Measurements from ENCODE around the gene SSH2.
"Not testable (repeated sequence)": the region's sequence is repeated elsewhere in the genome, so short reads cannot be mapped to it uniquely, and the experiment has no call there.

SSH2 gene

GRCh38 chr17:29683481-29683880 lies 246.5 kb downstream of the SSH2 start:
- Histone ChIP-seq H3K4me1 (ENCODE audit: insufficient read depth, low read length) (no peaks in the 10 kb centered on the region), H3K4me3 (ENCODE audit: low read length) (no peak overlapping the region), H3K36me3 (ENCODE audit: insufficient read depth, low read length) (peaks cover 4% of the 10 kb centered on the region), H3K9me3 (ENCODE audit: low read length) (no peaks in the 10 kb centered on the region), H3K27me3 (ENCODE audit: insufficient read depth, low read length) (no peaks in the 10 kb centered on the region), H2AFZ (ENCODE audit: low read depth, low read length) (no peak overlapping the region)

- Histone ChIP-seq H3K4me3 (ENCODE audit: low read length) (no peak overlapping the region), H2AFZ (ENCODE audit: low read depth, low read length) (no peak overlapping the region), H3K36me3 (ENCODE audit: insufficient read depth, low read length) (peaks cover 4% of the 10 kb centered on the region), H3K9me3 (ENCODE audit: low read length) (no peaks in the 10 kb centered on the region), H3K27me3 (ENCODE audit: insufficient read depth, low read length) (no peaks in the 10 kb centered on the region), H3K4me1 (ENCODE audit: insufficient read depth, low read length) (no peaks in the 10 kb centered on the region)
These were observed 247.0 kb downstream of the SSH2 start for GRCh38 chr17:29682987-29683386.

- H3K4me3 ChIP-seq (ENCODE audit: low read length), result no peak overlapping the region
- H3K9me3 ChIP-seq (ENCODE audit: low read length), result no peaks in the 10 kb centered on the region
- no peak overlapping the region for H2AFZ ChIP-seq (ENCODE audit: low read depth, low read length)
- H3K4me1 ChIP-seq (ENCODE audit: insufficient read depth, low read length), result no peaks in the 10 kb centered on the region
- H3K36me3 ChIP-seq (ENCODE audit: insufficient read depth, low read length), result peaks cover 6% of the 10 kb centered on the region
- no peaks in the 10 kb centered on the region for H3K27me3 ChIP-seq (ENCODE audit: insufficient read depth, low read length)
These were observed 248.0 kb downstream of the SSH2 start for GRCh38 chr17:29682054-29682453.

- Histone ChIP-seq H3K27me3 (ENCODE audit: insufficient read depth, low read length) (no peaks in the 10 kb centered on the region), H3K9me3 (ENCODE audit: low read length) (no peaks in the 10 kb centered on the region), H2AFZ (ENCODE audit: low read depth, low read length) (no peak overlapping the region), H3K36me3 (ENCODE audit: insufficient read depth, low read length) (peaks cover 6% of the 10 kb centered on the region), H3K4me3 (ENCODE audit: low read length) (no peak overlapping the region), H3K4me1 (ENCODE audit: insufficient read depth, low read length) (no peaks in the 10 kb centered on the region)
These were observed 252.2 kb downstream of the SSH2 start for GRCh38 chr17:29677824-29678223.

- peaks cover 6% of the 10 kb centered on the region for H3K36me3 ChIP-seq (ENCODE audit: insufficient read depth, low read length)
- no peaks in the 10 kb centered on the region for H3K4me1 ChIP-seq (ENCODE audit: insufficient read depth, low read length)
- no peaks in the 10 kb centered on the region for H3K27me3 ChIP-seq (ENCODE audit: insufficient read depth, low read length)
- H3K4me3 ChIP-seq (ENCODE audit: low read length), result no peak overlapping the region
- H3K9me3 ChIP-seq (ENCODE audit: low read length), result no peaks in the 10 kb centered on the region
- H2AFZ ChIP-seq (ENCODE audit: low read depth, low read length), result no peak overlapping the region
These were observed 252.7 kb downstream of the SSH2 start for GRCh38 chr17:29677221-29677791.

GRCh38 chr17:29675961-29676360 lies 254.1 kb downstream of the SSH2 start:
- H3K4me3 ChIP-seq (ENCODE audit: low read length); H3K27me3 ChIP-seq (ENCODE audit: insufficient read depth, low read length); H2AFZ ChIP-seq (ENCODE audit: low read depth, low read length); H3K4me1 ChIP-seq (ENCODE audit: insufficient read depth, low read length); H3K9me3 ChIP-seq (ENCODE audit: low read length): not testable (repeated sequence)
- H3K36me3 ChIP-seq (ENCODE audit: insufficient read depth, low read length), result peaks cover 12% of the 10 kb centered on the region

GRCh38 chr17:29674281-29674680 lies 255.7 kb downstream of the SSH2 start:
- Histone ChIP-seq H3K4me3 (ENCODE audit: low read length) (no peak overlapping the region), H3K9me3 (ENCODE audit: low read length) (no peaks in the 10 kb centered on the region), H3K4me1 (ENCODE audit: insufficient read depth, low read length) (no peaks in the 10 kb centered on the region), H3K36me3 (ENCODE audit: insufficient read depth, low read length) (peaks cover 12% of the 10 kb centered on the region), H3K27me3 (ENCODE audit: insufficient read depth, low read length) (no peaks in the 10 kb centered on the region), H2AFZ (ENCODE audit: low read depth, low read length) (no peak overlapping the region)

GRCh38 chr17:29671661-29672060 lies 258.4 kb downstream of the SSH2 start:
- Histone ChIP-seq H3K4me1 (ENCODE audit: insufficient read depth, low read length) (no peaks in the 10 kb centered on the region), H3K4me3 (ENCODE audit: low read length) (no peak overlapping the region), H2AFZ (ENCODE audit: low read depth, low read length) (no peak overlapping the region), H3K36me3 (ENCODE audit: insufficient read depth, low read length) (peaks cover 14% of the 10 kb centered on the region), H3K9me3 (ENCODE audit: low read length) (no peaks in the 10 kb centered on the region), H3K27me3 (ENCODE audit: insufficient read depth, low read length) (no peaks in the 10 kb centered on the region)

GRCh38 chr17:29669266-29669665 lies 260.8 kb downstream of the SSH2 start:
- Histone ChIP-seq H3K9me3 (ENCODE audit: low read length) (no peaks in the 10 kb centered on the region), H3K36me3 (ENCODE audit: insufficient read depth, low read length) (peaks cover 23% of the 10 kb centered on the region), H3K4me1 (ENCODE audit: insufficient read depth, low read length) (no peaks in the 10 kb centered on the region), H3K4me3 (ENCODE audit: low read length) (no peak overlapping the region), H3K27me3 (ENCODE audit: insufficient read depth, low read length) (no peaks in the 10 kb centered on the region), H2AFZ (ENCODE audit: low read depth, low read length) (no peak overlapping the region)

- Histone ChIP-seq H3K36me3 (ENCODE audit: insufficient read depth, low read length) (peaks cover 24% of the 10 kb centered on the region), H3K9me3 (ENCODE audit: low read length) (no peaks in the 10 kb centered on the region), H3K4me1 (ENCODE audit: insufficient read depth, low read length) (no peaks in the 10 kb centered on the region), H3K4me3 (ENCODE audit: low read length) (no peak overlapping the region), H3K27me3 (ENCODE audit: insufficient read depth, low read length) (no peaks in the 10 kb centered on the region), H2AFZ (ENCODE audit: low read depth, low read length) (no peak overlapping the region)
These were observed 262.1 kb downstream of the SSH2 start for GRCh38 chr17:29667969-29668368.

- no peaks in the 10 kb centered on the region for H3K4me1 ChIP-seq (ENCODE audit: insufficient read depth, low read length)
- H3K9me3 ChIP-seq (ENCODE audit: low read length), result no peaks in the 10 kb centered on the region
- peaks cover 18% of the 10 kb centered on the region for H3K36me3 ChIP-seq (ENCODE audit: insufficient read depth, low read length)
- H3K27me3 ChIP-seq (ENCODE audit: insufficient read depth, low read length), result no peaks in the 10 kb centered on the region
- H3K4me3 ChIP-seq (ENCODE audit: low read length), result no peak overlapping the region
- H2AFZ ChIP-seq (ENCODE audit: low read depth, low read length), result no peak overlapping the region
These were observed 264.6 kb downstream of the SSH2 start for GRCh38 chr17:29665481-29665810.

- Histone ChIP-seq H3K9me3 (ENCODE audit: low read length) (no peaks in the 10 kb centered on the region), H3K4me3 (ENCODE audit: low read length) (no peak overlapping the region), H3K4me1 (ENCODE audit: insufficient read depth, low read length) (no peaks in the 10 kb centered on the region), H2AFZ (ENCODE audit: low read depth, low read length) (no peak overlapping the region), H3K36me3 (ENCODE audit: insufficient read depth, low read length) (peaks cover 18% of the 10 kb centered on the region), H3K27me3 (ENCODE audit: insufficient read depth, low read length) (no peaks in the 10 kb centered on the region)
These were observed 265.1 kb downstream of the SSH2 start for GRCh38 chr17:29664743-29665480.

GRCh38 chr17:29663155-29663554 lies 266.9 kb downstream of the SSH2 start:
- H3K36me3 ChIP-seq (ENCODE audit: insufficient read depth, low read length), result peaks cover 14% of the 10 kb centered on the region
- no peaks in the 10 kb centered on the region for H3K9me3 ChIP-seq (ENCODE audit: low read length)
- no peak overlapping the region for H3K4me3 ChIP-seq (ENCODE audit: low read length)

GRCh38 chr17:29661213-29661612 lies 268.8 kb downstream of the SSH2 start:
- H2AFZ ChIP-seq (ENCODE audit: low read depth, low read length), result no peak overlapping the region
- H3K9me3 ChIP-seq (ENCODE audit: low read length), result no peaks in the 10 kb centered on the region
- no peak overlapping the region for H3K4me3 ChIP-seq (ENCODE audit: low read length)
- no peaks in the 10 kb centered on the region for H3K4me1 ChIP-seq (ENCODE audit: insufficient read depth, low read length)
- H3K36me3 ChIP-seq (ENCODE audit: insufficient read depth, low read length), result peaks cover 8% of the 10 kb centered on the region
- no peaks in the 10 kb centered on the region for H3K27me3 ChIP-seq (ENCODE audit: insufficient read depth, low read length)

More at GRCh38 chr17:29663155-29663554, 266.9 kb downstream of the SSH2 start:
- Histone ChIP-seq H3K4me1 (ENCODE audit: insufficient read depth, low read length) (no peaks in the 10 kb centered on the region), H3K27me3 (ENCODE audit: insufficient read depth, low read length) (no peaks in the 10 kb centered on the region), H2AFZ (ENCODE audit: low read depth, low read length) (no peak overlapping the region)
